GM21786 (cell line): ENCODE results near the gene DYNLRB1.

Experiments
- ATAC-seq: cut with Tn5 transposase; IDR thresholded peaks from one replicate; pipeline ENCODE4 v1.9.1; 2021; ENCODE audit not compliant: unreplicated experiment

Gene DYNLRB1

DNA sequence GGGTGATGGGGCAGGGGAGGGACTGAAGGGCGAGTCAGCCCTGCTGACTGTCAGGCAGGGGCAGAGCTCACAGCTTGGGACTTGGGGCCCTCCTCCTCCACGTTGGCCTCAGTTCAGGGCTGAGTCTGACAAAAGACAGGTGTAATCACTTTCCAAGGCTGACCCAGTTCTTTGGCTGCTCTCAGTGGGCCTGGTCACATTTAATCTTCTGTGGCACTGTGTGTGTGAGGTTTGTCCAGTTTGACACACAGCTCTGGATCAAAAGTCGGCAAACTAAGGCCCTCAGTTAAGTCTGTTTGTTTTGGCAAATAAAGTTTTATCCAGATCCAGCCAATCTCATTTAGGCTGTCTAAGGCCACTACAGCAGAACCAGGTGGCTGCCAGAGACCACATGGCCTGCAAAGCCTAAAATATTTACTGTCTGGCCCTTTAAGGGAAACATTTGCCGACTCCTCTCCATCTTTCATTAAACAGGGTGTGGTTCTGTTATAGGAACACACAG is 37.2 kb downstream of the DYNLRB1 start:
- ATAC-seq = no peak

DNA sequence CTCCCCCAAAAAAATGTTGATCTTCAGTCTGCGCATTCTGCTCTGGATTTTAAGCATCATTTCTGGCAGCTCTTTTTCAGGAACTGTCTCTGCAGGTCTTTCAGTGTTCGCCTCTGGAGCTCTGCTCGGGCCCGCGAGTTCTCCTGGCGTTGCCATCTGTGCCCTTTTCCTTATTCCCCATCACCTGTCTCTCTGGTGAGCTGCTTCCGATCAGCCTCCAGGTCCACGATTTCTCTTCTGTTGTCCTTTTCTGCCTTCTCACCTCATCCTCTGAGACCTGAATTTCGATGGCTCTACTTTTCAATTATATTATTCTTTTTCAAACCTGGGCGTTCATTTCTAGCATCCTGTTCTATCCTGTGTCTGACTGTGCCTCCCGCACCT is 41.7 kb downstream of the DYNLRB1 start:
- no peak for ATAC-seq

DNA sequence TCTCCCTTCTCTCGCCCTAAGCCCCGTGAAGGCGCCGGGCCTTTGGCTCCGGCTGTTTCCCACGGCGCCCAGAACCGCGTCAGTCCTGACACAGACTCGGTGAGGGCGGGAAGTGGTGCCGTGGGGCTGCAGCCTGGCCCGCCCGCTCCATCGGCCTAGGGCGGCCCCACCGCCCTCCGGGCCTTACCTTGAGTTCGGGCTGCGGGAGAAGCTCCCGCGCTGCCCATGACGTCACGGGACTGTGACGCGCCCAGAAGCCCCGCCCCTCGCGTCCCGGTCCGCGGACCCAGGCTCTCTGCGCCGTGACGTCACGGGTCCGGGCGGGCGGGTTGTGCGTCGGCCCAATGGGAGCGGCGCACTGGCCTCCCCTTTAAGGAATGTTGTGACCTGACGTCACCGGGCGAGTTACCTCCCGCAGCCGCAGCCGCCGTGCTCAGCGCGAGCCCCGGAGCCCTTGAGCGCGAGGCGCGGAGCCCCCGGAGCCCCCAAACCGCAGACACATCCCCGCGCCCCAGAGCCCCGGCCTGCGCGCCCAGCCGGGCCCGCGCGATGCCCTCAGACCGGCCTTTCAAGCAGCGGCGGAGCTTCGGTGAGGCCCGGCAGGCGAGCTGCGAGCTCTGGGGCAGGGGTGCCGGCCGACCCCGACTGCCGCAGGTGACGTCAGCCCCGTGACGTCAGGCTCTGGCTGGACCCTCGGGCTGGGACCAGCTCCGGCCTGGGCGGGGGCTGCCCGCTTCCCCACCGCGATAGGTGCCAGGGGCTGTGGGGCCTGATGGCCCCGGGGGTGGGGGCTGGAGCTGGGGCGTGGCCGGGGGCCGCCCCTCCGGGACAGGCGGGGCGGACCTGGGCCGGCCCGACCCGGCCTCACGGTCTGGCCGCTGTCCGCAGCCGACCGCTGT is 42.3 kb downstream of the DYNLRB1 start, which contains the start of gene MAP1LC3A:
TSS of gene MAP1LC3A (plus strand) at position 399 of the 899 bp plus-strand sequence. CDS start at position 550, 151 bp downstream.
- ATAC-seq = no peak

DNA sequence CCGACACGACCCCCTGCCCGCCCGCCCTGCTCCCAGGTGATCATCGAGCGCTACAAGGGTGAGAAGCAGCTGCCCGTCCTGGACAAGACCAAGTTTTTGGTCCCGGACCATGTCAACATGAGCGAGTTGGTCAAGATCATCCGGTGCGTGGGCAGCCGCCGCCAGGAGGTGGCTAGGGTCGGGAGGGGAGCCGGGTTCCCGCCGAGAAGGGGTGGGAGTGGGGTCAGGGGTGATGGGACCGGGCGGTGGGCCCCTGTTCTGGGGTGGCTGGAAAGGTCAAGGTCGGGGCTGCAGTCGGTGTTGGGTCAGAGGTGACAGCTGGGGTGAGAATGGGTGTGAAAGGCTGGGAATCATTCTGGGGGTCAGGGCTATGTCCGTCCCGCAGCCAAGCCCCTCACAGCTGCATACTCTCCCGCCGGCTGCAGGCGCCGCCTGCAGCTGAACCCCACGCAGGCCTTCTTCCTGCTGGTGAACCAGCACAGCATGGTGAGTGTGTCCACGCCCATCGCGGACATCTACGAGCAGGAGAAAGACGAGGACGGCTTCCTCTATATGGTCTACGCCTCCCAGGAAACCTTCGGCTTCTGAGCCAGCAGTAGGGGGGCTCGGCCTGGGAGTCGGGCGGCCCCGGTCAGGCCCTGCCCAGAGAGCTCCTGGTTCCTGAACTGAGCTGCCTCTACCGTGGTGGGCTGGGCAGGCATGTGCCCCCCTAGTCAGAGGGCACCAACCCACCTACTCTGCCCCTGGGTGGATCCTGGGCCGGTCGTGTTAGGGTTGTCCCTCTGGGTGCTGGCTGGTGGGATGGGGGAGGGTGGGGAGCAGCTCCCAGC is 43.3 kb downstream of the DYNLRB1 start:
- ATAC-seq = no peak

DNA sequence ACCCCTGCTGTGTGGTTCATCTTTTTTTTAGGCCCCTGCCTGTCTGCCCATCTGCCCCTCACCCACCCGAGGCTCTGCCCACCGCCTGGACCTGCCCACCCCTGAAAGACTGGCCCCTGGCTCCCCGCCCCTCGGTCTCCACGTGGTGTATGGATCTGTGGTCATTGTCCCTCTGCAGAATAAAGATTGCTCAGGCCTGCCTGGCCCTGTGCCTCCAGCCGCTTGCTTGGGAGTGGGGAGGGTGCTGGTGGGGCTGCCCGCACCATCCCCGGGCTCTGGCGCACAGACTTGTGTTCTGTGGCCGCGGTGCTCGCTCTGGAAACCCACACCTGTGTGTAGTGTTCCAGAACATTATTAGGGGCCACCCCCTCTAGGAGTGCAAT is 43.9 kb downstream of the DYNLRB1 start:
- no peak for ATAC-seq

DNA sequence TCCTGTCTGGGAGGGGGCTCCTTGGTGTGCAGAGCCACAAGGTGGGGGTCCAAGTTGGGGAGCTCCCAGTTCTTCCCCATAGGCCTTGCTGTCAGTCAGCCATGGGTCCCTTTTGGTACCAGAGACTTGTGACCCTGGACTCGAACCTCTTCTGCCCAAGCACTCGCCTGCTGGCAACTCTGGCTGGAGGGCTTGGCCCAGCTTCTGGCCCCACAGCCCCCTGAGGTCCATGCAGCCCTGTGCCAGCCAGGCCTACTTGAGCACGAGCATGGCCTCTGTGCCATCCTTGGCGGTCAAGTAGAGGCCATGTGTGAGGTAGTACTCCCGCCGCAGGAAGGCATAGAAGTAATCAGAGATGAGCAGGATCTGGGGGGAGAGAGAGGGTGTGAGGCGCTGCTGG is 44.4 kb downstream of the DYNLRB1 start:
- ATAC-seq = no peak

DNA sequence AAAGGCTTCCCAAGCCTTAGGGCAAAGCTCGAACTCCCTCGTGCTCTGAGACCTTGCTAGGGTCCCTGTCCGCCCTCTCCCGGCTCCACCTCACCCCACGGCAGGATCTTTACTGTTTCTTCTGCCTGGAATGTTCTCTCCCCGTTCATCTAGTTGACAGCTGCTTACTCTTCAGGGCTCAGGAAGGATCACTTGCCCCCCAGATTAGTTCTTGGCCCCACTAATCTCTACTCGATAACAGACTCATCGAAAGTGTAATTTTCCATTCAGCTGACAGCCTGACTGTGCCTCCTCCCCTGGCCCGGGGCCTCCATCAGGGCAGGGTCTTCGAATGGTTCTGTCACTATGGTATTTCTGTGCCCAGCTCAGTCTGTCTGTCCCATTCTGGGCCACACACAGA is 45.4 kb downstream of the DYNLRB1 start:
- ATAC-seq = no peak

DNA sequence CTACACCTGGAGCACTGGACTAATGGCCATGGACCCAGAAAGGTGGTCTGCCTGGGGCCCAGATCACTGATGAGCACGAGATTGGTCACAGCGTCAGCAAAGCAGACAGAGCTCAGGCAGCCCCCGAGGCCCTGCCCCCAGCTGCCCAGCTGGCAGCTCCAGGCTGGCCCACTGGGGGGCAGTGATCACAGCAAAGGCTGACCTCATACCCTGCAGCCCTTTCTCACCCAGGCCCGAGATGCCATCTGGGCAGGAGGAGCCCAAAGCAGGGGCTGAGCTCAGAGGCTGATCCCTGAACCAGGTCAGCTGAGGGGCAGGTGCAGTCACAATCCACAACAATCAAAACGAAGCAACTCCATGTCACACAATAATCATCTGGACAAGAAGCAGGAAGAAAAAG is 46.4 kb downstream of the DYNLRB1 start:
- no peak for ATAC-seq

DNA sequence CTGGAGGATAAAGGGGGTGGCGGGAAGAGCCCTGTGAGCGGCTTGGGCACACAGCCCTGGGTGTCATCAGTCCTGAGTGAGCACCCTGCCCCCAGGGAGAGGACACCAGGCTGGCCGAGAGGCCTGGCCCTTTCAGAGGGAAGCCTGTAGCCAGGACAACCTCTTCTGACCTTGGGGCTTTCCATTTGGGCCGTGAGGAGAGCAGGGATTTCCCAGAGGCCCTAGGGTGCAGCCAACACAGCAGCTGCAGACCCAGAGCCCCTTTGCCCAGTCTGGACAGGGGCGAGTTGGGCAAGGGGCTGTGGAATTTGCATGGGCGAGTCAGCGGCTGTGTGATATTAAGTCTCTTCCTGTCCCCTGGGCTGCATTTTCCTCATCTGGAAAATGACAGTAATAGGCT is 48.6 kb downstream of the DYNLRB1 start:
- no peak for ATAC-seq

DNA sequence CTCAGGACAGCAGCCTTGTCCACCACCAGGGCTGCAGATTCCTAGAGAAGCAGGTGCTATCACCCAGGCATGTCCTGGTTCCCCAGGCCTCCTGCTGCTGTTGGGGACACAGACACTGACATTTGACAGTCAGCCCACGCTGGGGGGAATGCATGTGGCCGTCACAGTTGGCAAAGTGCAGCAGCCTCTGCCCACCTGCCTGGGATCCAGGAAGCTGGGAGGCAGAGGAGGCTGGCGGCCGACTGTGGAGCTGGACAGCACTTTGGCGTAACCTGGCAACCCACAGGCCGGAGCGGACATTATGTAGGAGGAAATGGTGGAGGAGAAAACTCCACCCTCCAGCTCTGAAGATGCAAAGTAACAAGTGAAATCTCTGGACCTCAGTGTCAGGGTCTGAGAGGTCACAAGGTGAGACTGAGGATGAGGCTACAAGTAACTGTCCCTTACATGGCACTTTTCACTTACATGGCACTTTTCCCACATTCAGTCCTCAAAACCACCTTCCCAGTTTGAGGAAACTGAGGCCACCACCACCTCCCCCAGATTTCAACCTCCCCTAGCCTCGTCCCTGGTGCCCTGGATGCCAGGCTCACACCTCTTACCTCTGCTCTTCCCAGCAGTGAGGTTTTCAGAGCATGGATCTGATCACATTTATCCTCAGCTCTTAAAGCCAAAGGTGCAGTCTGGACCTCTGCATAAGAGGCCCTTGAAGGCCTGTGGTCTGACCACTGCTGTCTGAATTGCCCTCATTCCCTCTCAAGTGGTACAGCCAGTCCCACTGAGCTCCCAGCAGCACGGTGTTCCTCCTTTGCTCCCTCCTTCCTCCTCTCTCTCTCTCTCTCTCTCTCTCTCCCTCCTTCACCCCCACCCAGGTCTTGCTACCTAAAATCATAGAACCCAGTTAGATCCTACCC is 51.0 kb downstream of the DYNLRB1 start:
- no peak for ATAC-seq

DNA sequence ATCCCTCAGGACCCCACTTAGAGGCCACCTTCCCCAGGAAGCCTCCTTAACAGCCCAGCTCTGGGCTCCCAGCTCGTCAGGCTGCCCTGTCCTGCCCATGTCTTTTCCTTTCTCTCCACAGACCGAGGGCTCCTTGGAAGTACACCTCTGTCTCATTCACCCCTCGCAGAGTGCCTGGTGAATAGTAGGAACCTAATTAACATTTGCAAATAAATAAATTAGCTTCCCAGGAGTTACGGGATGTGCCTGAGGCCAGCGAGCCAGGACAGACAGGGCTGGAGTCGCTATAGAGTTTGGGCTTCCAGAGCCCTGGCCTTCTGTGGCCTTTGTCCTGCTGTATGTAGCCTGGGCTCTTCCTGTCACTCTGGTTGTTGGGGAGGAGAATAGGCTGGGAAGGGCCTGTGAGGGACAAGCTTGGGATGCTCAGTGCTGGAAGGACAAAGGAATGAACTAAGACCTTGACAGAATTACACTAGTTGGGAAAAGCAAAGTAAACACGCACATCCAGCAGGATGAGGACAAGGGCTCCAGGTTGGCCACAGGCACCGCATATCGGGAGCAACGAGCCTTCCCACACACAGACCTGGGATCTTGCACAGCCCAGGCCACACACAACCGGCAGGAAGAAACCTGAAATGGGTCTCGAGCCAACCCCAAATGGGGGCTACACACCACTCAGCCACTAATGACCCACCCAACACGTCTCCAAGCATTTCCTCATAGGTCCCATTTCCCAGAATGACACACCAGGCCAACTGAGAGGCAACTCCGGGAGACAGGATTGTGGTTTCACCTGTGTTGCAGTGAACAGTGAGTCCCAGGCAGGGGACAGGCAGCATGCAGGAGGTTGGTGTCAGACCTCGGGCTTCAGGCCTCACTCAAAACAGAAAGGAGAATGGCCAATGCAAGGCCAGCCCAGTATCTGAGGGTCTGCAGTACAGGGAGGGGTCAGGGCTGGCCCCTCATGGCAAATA is 52.0 kb downstream of the DYNLRB1 start:
- no peak for ATAC-seq

DNA sequence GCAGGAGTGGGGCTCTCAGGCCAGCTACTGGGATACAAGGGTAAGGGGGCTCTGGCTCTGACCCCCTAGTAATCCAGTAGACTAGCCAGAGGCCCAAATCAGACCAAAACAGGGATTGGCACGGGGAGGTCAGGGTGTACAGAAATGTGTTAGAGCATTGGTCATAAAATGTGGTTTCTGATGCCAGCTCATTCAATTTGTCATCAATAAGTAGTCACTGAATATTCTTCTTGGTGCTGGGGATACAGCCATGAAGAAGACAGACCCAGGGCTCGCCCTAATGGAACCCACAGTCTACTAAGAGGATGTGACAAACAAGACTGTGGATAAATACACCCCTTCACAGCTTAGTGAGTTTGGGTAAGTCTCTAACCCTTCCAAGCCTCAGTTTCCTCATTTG is 53.4 kb downstream of the DYNLRB1 start:
- ATAC-seq = no peak

DNA sequence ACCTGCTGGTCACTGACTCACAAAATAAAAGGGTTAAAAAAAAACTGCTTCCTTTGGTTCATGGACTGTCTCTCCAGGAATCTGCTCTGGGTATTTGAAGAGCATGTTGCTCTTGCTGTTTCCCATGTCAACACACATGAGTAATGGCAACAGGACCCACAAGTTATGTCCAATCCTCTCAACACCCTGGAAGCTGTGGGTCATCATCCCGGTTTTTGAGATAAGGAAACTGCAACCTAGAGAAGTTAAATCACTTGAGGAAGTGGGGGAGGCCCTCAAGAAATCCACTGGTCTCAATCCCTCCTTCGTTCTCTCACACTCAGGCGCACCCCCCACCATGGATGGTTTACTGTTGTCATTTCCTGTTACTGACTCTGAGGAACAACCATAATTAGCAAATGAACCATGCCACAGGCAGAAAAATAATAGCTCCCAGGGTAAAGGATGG is 54.7 kb downstream of the DYNLRB1 start:
- ATAC-seq = no peak

DNA sequence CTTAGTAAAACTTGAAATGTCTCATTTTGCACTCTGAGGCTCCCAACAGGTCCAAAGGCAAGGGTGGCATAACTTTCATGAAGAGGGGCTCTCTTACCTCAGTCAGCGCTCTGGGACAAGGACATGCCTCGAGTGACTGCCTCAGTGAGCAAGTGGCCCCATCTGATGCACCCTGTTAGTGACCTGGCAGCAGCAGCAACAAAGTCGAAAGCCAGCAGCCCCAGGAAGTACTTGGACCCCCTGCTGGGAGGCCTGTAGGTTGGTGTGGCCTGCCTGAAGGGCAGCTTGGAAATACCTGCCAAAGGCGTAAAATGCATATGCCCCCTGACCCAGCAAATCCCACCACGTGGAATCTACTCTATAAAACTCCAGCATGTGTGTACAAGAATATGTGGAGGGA is 55.5 kb downstream of the DYNLRB1 start:
- ATAC-seq = no peak

DNA sequence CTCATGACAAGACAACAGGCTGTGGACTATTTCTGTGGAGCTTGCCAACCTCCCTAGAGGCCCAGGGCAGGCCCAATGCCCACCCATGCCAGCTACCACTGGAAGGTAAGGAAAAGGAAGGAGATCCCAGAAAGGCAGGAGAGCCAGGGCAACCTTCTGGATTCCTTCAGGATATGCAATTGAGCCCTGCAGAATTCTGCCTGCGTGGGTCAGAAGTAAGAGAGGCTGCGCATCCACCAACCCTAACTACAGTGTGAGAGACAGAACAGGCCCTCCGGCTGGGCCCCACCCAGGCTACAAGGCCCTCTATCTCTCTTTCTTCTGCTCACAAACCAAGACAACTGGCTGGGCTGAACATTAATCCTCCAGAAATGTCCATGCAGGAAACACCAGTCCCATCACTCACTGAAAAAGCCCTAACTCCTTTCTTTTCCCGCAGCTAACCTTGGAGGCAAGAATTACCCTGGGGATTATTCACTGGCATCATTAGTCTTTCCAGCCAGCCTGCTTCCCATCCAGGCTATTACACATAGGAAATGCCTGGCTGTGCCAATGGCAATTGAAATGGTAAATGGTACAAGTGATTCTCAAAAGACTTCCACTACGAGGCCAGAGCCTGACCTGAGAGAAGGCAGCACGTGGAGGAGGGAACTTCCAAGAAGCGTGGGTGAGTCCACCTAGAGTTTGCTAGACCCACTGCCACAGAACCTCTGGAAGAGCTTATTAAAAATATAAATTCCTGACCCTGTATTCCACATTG is 57.5 kb downstream of the DYNLRB1 start:
- ATAC-seq = no peak

DNA sequence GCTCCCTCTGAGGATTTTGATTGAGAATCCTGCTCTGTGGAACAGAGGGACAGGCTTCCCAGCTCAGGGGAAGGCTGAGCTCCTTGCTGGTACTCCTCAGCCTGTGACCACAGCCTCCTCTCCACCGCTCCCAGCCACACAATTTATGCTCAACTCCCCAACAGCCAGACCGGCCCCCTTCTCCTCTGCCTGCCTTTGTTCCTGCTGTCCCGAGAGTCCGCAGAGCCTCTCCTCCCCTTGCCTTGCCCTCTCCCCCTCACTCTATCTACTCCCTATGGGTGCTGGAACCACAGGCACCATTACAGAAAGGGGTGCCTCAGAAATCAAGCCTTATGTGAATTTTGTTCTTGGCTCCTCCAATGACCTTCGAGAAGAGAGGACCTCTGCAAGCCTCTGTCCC is 58.2 kb downstream of the DYNLRB1 start:
- no peak for ATAC-seq

DNA sequence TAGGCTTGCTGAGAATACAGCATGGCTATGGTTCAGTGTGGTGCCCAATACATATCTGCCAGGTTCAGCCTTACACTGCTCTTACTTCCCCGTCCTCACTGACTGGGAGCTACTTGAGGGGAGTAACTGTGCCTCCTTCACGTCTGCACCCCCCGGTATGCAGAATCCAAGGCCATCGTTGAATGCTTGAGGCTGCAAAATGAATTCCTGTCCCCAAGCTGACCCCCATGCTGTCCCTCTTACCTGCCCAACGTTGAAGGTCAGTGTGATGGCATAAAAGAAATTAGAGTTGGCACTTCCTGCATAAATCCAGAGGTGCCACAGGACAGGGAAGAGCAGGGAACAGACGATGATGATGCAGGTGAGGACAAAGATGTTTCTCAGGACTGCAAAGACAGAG is 58.6 kb downstream of the DYNLRB1 start:
- no peak for ATAC-seq

DNA sequence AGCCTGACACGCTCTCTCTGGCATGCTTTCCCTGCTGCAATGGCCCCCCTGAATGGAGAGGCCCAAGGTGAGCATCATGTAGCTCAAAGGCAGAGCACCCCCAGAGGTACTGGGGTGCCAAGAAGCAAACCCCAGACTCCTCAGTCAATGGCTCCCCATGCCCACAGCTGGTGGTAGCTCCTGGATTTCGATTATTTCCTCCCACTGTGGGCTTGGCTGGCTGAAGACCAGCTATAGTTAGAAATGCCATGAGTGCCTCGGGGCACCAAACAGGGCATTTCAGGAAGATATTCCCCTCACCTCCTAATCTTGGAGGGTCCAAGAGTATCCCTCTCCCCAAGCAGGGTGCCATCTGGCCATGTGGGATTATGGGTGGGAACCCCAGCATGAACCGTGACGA is 59.0 kb downstream of the DYNLRB1 start:
- ATAC-seq = no peak

DNA sequence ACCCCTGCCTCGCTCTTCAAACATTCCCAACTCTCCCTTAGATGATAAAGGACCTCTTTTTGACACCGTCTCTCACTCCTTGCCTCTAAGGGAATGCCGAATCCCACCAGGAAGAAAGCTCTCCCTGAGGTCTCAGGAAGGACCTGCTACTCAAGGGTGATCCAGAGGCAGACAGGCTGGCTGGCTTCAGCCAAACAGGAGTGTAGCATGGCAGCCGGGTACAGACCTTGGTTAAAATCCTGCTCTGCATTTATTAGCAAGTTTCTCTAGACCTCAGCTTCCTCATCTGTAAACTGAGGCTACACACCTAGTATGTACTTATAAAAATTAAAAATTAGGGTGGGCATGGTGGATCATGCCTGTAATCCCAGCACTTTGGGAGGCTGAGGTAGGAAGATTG is 59.5 kb downstream of the DYNLRB1 start:
- ATAC-seq = no peak
